ENCODE data around the gene GAS1. TPM values are rescaled to one million over a fixed set of nuclear protein-coding genes. Genes with fewer than 3 reads are reported as not detected.

GAS1 gene
- total and polyA plus RNA-seq, 2 donors (not counting 1 experiment from before 2014, with no cell fraction given) = 0.06 to 0.39 TPM

GRCh38 chr9:86987900-86988299 lies 40.6 kb upstream of the GAS1 start:
- Histone ChIP-seq H3K9ac (ENCODE audit: low read length) (no peak overlapping the region), H3K27me3 (replicated peaks in 1 of 4; ENCODE audit: control extremely low read depth in 1 of 4, control insufficient read depth in 3 of 4, insufficient read depth in 4 of 4, low read length in 3 of 4) (peaks cover 0 to 3% (median 0%) of the 10 kb centered on the region in 4 experiments), H3K4me3 (ENCODE audit: control extremely low read depth in 1 of 5, extremely low read depth in 1 of 5, insufficient read depth in 1 of 5, low read depth in 2 of 5, low read length in 4 of 5) (no peak overlapping the region), H3K79me2 (ENCODE audit: control insufficient read depth, insufficient read depth, low read length) (no peaks in the 10 kb centered on the region), H3K36me3 (replicated peaks in 1 of 2; ENCODE audit: control extremely low read depth in 1 of 2, control insufficient read depth in 1 of 2, extremely low read depth in 1 of 2, insufficient read depth in 2 of 2, low read length in 1 of 2) (no peaks in the 10 kb centered on the region), H4K20me1 (ENCODE audit: control insufficient read depth, insufficient read depth, low read length, poor library complexity, severe bottlenecking) (no peaks in the 10 kb centered on the region), H3K4me2 (replicated peaks; ENCODE audit: low read depth, low read length, poor library complexity, severe bottlenecking) (no peak overlapping the region), H3K27ac (ENCODE audit: low read length in 2 of 2) (no peak overlapping the region), H2AFZ (ENCODE audit: insufficient read depth, low read depth, low read length, poor library complexity, severe bottlenecking) (no peak overlapping the region), H3K4me1 (ENCODE audit: control insufficient read depth in 2 of 2, insufficient read depth in 2 of 2, low read length in 2 of 2) (no peaks in the 10 kb centered on the region), H3K9me3 (ENCODE audit: control extremely low read depth in 1 of 3, control insufficient read depth in 2 of 3, insufficient read depth in 1 of 3, low read length in 2 of 3) (peaks cover 0 to 3% (median 0%) of the 10 kb centered on the region in 3 donors)
- no peak for TF ChIP-seq EZH2 (IDR thresholded peaks at IDR 0.05; ENCODE audit: borderline replicate concordance, insufficient read depth, low read depth, low read length, poor library complexity, severe bottlenecking)
- no peak for TF ChIP-seq CTCF (IDR thresholded peaks at IDR 0.05)
- Mint-ChIP-seq H3K4me1 (no peaks in the 10 kb centered on the region), H3K27me3 (peaks cover 5% of the 10 kb centered on the region), H3K9me3 (ENCODE audit: insufficient read depth) (no peaks in the 10 kb centered on the region), H3K27ac (no peak overlapping the region), H3K4me3 (no peak overlapping the region)
- CTCF ChIA-PET = no interaction called here
- POLR2A ChIA-PET = no interaction called here
- intact Hi-C loops (cut with micrococcal nuclease) = no loop called here
- ATAC-seq (ENCODE audit: low read depth) (no peak), DNase-seq (no peak)
- 67% methylated on average over 1 of the region's 2 CpGs for WGBS (ENCODE audit: insufficient coverage)

- no CpG with 5 or more reads among the region's 2 CpGs for WGBS (ENCODE audit: insufficient coverage)
- intact Hi-C loops (cut with micrococcal nuclease) = no loop called here
- no peak for TF ChIP-seq EZH2 (IDR thresholded peaks at IDR 0.05; ENCODE audit: borderline replicate concordance, insufficient read depth, low read depth, low read length, poor library complexity, severe bottlenecking)
- TF ChIP-seq CTCF (IDR thresholded peaks at IDR 0.05) = no peak
- H3K9me3 Mint-ChIP-seq (ENCODE audit: insufficient read depth) = no peaks in the 10 kb centered on the region
- no peak overlapping the region for H3K4me2 ChIP-seq (replicated peaks; ENCODE audit: low read depth, low read length, poor library complexity, severe bottlenecking)
- no peaks in the 10 kb centered on the region for H4K20me1 ChIP-seq (ENCODE audit: control insufficient read depth, insufficient read depth, low read length, poor library complexity, severe bottlenecking)
- H3K4me1 Mint-ChIP-seq = no peaks in the 10 kb centered on the region
- no peak overlapping the region for H3K4me3 ChIP-seq (ENCODE audit: control extremely low read depth in 1 of 5, extremely low read depth in 1 of 5, insufficient read depth in 1 of 5, low read depth in 2 of 5, low read length in 4 of 5)
- H2AFZ ChIP-seq (ENCODE audit: insufficient read depth, low read depth, low read length, poor library complexity, severe bottlenecking) = no peak overlapping the region
- peaks cover 5% of the 10 kb centered on the region for H3K27me3 Mint-ChIP-seq
- POLR2A ChIA-PET = no interaction called here
- DNase-seq (no peak), ATAC-seq (ENCODE audit: low read depth) (no peak)
- no peak overlapping the region for H3K9ac ChIP-seq (ENCODE audit: low read length)
- H3K9me3 ChIP-seq (ENCODE audit: control extremely low read depth in 1 of 3, control insufficient read depth in 2 of 3, insufficient read depth in 1 of 3, low read length in 2 of 3) = peaks cover 0 to 3% (median 0%) of the 10 kb centered on the region in 3 donors
- H3K79me2 ChIP-seq (ENCODE audit: control insufficient read depth, insufficient read depth, low read length) = no peaks in the 10 kb centered on the region
- no peak overlapping the region for H3K4me3 Mint-ChIP-seq
- no peak overlapping the region for H3K27ac ChIP-seq (ENCODE audit: low read length in 2 of 2)
- no peaks in the 10 kb centered on the region for H3K36me3 ChIP-seq (replicated peaks in 1 of 2; ENCODE audit: control extremely low read depth in 1 of 2, control insufficient read depth in 1 of 2, extremely low read depth in 1 of 2, insufficient read depth in 2 of 2, low read length in 1 of 2)
- H3K27ac Mint-ChIP-seq = no peak overlapping the region
- H3K4me1 ChIP-seq (ENCODE audit: control insufficient read depth in 2 of 2, insufficient read depth in 2 of 2, low read length in 2 of 2) = no peaks in the 10 kb centered on the region
- H3K27me3 ChIP-seq (replicated peaks in 1 of 4; ENCODE audit: control extremely low read depth in 1 of 4, control insufficient read depth in 3 of 4, insufficient read depth in 4 of 4, low read length in 3 of 4) = peaks cover 0 to 3% (median 0%) of the 10 kb centered on the region in 4 experiments
- CTCF ChIA-PET = no interaction called here
Observed at GRCh38 chr9:86985132-86985647, 37.9 kb upstream of the GAS1 start.

Measured in B cell (primary cell).